Cortex of kidney (tissue), 1 donor: ENCODE results near the gene THRAP3.
"Not testable (repeated sequence)": the region's sequence is repeated elsewhere in the genome, so short reads cannot be mapped to it uniquely, and the experiment has no call there.

Experiments used
- DNase-seq: peaks from one replicate; lab custom pipeline; 2025; lab: John Stamatoyannopoulos, UW

THRAP3 gene

GRCh38 chr1:36204347-36204909, 19.8 kb upstream of the THRAP3 start:
- no peak for DNase-seq

DNA sequence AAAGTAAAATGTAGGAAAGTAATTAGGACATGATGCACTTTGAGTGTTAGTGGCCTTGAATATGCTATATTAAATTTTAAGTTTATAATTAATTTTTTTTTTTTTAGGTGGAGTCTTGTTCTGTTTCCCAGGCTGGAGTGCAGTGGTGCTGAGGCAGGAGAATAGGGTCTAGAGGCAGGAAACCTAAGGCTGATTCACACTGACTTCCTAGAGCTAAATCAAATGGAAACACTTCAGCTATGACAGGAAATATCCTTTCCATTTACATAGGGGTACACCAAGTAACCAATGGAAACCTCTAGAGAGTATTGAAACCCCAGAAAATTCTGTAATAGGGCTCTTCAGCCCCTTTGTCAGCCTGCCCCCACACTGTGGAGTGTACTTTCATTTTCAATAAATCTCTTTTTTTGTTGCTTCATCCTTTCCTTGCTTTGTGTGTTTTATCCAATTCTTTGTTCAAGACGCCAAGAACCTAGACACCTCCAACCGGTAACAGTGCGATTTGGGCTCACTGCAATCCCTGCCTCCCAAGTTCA, 17.9 kb upstream of the THRAP3 start:
- no peak for DNase-seq

- DNase-seq = no peak
Observed at GRCh38 chr1:36207339-36207738, 16.9 kb upstream of the THRAP3 start.

GRCh38 chr1:36208978-36209703, 15.1 kb upstream of the THRAP3 start:
- DNase-seq = no peak

DNA sequence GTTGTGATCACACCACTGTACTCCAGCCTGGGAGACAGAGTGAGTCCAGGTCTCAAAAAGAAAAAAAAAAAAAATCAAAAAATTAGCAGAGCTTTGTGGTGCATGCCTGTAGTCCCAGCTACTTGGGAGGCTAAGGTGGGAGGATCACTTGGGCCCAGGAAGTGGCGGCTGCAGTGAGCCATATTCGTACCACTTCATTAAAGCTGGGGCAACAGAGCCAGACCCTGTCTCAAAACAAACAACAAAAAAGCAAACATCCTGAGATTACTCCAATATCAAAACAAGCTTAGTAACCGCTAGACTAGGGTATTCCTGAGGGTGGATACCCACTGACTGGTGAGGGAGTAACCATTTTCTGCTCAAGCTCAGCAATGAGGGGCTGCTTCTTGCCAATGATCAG, 12.9 kb upstream of the THRAP3 start:
- no peak for DNase-seq

- DNase-seq = no peak
Observed at GRCh38 chr1:36211841-36212240, 12.4 kb upstream of the THRAP3 start.

DNA sequence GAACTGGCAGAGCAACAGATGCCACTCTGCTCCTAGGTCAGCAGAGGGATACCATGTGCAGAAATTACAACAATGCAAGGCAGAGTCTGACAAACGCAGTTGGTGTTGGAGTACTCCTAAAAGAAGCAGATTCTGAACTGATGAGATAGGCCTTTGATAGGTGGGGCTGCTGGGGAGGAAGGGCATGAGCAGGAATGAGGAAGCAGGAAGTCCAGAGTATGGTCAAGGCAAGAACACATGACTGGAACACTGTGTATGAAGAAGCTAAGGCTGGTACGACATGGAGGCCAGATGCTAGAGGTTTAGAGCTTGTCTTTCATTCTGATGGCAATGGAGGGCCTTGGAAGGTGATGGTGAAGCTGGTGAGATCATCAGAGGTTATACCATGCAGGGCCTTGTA, 11.5 kb upstream of the THRAP3 start:
- no peak for DNase-seq

- DNase-seq = no peak
Observed at GRCh38 chr1:36217670-36218069, 6.6 kb upstream of the THRAP3 start.

GRCh38 chr1:36221901-36222300, 2.3 kb upstream of the THRAP3 start:
- DNase-seq = not testable (repeated sequence)

GRCh38 chr1:36222481-36223380, 1.5 kb upstream of the THRAP3 start:
- DNase-seq = no peak

- DNase-seq = no peak
Observed at GRCh38 chr1:36223381-36223995, 755 bp upstream of the THRAP3 start.

DNA sequence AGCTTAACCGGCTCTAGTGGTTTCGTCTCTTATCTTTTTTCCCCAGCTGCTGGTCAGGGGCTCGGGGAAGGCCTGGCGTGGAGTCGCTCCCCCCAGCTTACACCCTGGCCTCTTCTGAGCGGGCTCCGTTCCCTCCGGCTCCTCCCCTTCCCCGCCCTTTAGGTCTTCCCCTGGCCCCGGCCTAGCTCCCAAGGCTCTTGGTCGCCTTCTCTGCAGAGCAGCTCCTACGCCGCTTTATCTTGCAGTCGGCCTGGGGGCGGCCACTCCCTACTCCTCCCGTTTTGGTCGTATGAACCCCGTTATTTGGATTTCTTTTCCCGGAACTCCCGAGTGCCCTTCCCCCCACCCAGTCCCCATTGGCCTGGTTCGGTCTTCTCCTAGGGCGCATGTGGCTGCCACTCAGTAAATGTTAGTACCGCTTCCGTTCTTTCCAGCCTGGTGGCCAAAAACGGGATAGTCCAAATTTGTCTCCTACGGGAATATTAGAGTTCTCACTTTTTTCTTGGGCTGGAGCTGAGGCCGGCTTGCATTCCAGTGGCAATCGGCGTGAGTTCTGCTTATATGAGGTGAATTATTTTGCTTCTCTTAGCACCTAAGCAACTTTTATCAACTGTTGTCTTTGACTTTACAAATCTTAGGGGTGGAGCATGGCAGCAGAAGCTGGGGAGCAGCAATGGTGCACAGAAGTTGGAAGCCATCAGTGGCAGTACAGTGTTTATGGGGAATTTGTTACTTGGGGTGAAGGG, 467 bp downstream of the THRAP3 start:
- no peak for DNase-seq

GRCh38 chr1:36225283-36225899, 1.1 kb downstream of the THRAP3 start:
- no peak for DNase-seq

DNA sequence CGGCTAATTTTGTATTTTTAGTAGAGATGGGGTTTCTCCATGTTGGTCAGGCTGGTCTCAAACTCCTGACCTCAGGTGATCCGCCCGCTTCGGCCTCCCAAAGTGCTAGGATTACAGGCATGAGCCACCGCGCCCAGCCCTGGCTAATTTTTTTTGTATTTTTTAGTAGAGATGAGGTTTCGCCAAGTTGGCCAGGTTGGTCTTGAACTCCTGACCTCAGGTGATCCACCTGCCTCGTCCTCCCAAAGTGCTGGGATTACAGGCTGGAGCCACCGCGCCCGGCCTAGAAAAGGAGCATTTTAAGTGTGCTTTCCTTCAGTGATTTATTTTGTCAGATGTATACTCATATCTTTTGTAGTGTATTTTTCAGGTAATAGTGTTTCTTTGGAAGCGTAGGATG, 6.0 kb downstream of the THRAP3 start:
- DNase-seq = not testable (repeated sequence)

DNA sequence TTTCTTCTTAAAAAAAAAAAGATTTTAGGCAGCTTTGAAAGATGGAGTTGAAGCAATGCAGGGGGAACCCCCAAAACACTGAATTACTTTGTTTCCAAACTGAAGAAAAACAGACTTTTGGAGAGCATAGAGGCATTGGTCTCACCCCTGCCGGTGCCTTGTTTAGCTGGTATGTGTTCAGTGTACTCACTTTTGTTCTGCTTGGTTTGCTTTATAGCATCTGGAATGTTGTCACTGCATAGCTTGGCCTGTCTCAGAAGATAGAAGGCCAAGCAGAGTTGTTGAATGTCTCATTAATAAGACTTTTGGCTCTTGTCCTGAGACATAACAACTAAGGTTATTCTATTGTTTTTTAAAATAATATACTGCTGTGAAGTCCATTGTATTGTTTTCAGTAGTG, 6.9 kb downstream of the THRAP3 start:
- DNase-seq = no peak

- DNase-seq = no peak
Observed at GRCh38 chr1:36232212-36233095, 8.2 kb downstream of the THRAP3 start.

DNA sequence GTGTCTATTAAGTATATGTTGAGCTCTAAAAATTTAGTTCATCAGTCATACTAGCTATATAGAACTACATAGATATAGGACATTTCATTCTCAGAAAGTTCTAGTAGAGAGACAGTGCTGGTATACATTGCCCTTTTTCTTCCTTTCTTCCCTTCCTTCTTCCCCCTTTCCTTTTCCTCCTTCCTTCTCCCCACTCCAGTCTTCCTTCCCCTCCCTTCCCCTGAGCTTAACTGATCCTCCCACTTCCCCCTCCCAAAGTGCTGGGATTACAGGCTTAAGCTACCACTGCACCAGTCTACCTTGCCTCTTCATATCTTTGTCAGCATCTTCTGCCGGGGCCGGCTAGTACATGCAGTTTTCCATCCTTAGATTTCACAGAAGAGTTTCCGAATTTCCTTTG, 12.1 kb downstream of the THRAP3 start:
- no peak for DNase-seq

DNA sequence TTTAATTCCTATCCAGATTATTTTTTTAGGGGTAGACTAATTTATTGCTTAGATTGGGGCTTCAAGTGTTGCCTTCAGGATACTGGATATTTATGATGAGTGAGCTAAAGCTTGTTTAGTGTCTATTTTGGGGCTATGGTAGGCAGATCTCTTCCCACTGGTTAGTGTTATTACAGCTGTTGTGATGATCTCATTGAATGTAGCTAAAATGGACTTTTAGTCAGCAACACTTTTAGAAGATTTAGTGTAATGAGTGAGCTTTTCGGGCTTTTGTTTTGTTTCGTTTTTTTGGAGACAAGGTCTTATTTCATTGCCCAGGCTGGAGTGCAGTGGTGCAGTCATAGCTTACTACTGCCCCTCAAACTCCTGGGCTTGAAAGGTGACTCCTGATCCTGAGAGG, 14.2 kb downstream of the THRAP3 start:
- no peak for DNase-seq

DNA sequence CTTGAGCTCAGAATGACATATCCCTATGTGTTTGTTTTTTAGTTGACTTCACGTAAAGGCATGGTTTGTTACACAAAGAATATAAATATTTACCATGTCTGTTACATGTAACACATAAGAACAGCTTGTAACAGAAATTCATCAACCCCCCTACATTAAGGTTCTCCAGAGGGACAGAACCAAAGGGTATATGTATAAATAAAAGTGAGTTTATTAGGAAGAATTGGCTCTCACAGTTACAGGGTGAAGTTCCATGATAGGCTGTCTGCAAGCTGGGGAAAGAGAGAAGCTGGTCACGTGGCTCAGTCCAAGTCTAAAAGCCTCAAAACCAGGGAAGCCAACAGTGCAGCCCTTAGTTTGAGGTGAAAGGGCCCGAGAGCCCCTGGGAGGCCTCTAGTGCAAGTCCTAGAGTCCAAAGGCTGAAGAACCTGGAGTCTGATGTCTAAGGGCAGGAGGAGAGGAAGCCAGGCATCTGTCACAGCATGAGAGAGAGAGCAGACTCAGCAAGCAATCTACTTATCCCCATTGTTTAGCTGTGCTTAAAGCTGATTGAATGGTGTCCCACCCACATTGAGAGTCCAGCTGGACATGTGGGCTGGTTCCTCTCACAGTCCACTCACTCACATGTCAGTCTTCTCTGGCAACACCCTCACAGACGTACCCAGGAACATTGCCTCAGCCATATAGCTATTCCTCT, 15.8 kb downstream of the THRAP3 start:
- no peak for DNase-seq
